ENCODE data around the gene CNIH1. TPM values are rescaled to one million over a fixed set of nuclear protein-coding genes. Genes with fewer than 3 reads are reported as not detected.

The CNIH1 gene
- total and polyA plus RNA-seq, 2 of the 13 experiments (the other 11 are each of a cell fraction or from before 2014, with no cell fraction given): 166 to 421 TPM

GRCh38 chr14:54481695-54482094 is 40.5 kb upstream of the CNIH1 start:
- no peaks in the 10 kb centered on the region for H3K9me3 ChIP-seq (ENCODE audit: low read length)
- no peaks in the 10 kb centered on the region for H3K27me3 ChIP-seq (ENCODE audit: control insufficient read depth in 1 of 2, insufficient read depth in 2 of 2, low read length in 2 of 2)
- H3K27ac ChIP-seq (ENCODE audit: extremely low read length, insufficient read depth, low read length): no peak overlapping the region
- no peak overlapping the region for H3K9ac ChIP-seq (ENCODE audit: insufficient read depth, low read depth, low read length)
- FAIRE-seq: no peak
- peaks cover 12% of the 10 kb centered on the region for H4K20me1 ChIP-seq (ENCODE audit: insufficient read depth, low read length)
- no peak overlapping the region for H3K4me2 ChIP-seq (ENCODE audit: low read depth, low read length)
- H2AFZ ChIP-seq (ENCODE audit: low read length): no peak overlapping the region
- intact Hi-C loops (cut with micrococcal nuclease; ENCODE audit: unreplicated experiment): no loop called here
- BruUV-seq (replicated peaks): no TSS peak
- peaks cover 46% of the 10 kb centered on the region for H3K4me1 ChIP-seq (ENCODE audit: insufficient read depth, low read length)
- no peak overlapping the region for H3K4me3 ChIP-seq (replicated peaks in 1 of 3; ENCODE audit: insufficient read depth in 1 of 3, low read depth in 2 of 3, low read length in 3 of 3)
- no peak for ATAC-seq
- in situ Hi-C loops (cut with HindIII; ENCODE audit: extremely low pct_ligation_motif_present, low pct_unique_long_range_greater_than_20kb): loop anchor here (10.0 kb wide), 1 partner anchor 117 kb away; no protein-coding TSS in a partner anchor
- H3K79me2 ChIP-seq (ENCODE audit: insufficient read depth, low read length): peaks cover 50% of the 10 kb centered on the region
- CTCF ChIA-PET (ENCODE audit: low intra/inter-chr PET ratio, low total read pairs): no interaction called here
- H3K36me3 ChIP-seq (replicated peaks in 1 of 2; ENCODE audit: control insufficient read depth in 1 of 2, insufficient read depth in 2 of 2, low read length in 2 of 2): peaks cover 3 to 34% of the 10 kb centered on the region in 2 experiments
- no peak for DNase-seq (ENCODE audit: low spot score)
- 97% methylated on average over 2 of the region's 2 CpGs for WGBS (ENCODE audit: low lambda C conversion rate)
- POLR2A ChIA-PET: no interaction called here
- no peak for TF ChIP-seq ZNF576 (CRISPR knock-in tag; IDR thresholded peaks at IDR 0.05)
- no peak for TF ChIP-seq NPAS2 (CRISPR knock-in tag; IDR thresholded peaks at IDR 0.05; ENCODE audit: borderline replicate concordance)
- no peak for TF ChIP-seq ZSCAN21 (CRISPR knock-in tag; IDR thresholded peaks at IDR 0.05; ENCODE audit: borderline replicate concordance)
- no peak for TF ChIP-seq NFAT5 (CRISPR knock-in tag; IDR thresholded peaks at IDR 0.05)
- TF ChIP-seq ERF (CRISPR knock-in tag; IDR thresholded peaks at IDR 0.05): no peak
- no peak for TF ChIP-seq ZNF724P (CRISPR knock-in tag; IDR thresholded peaks at IDR 0.05; ENCODE audit: borderline replicate concordance)
- TF ChIP-seq ATRX (CRISPR knock-in tag; IDR thresholded peaks at IDR 0.05; ENCODE audit: borderline replicate concordance): no peak
- TF ChIP-seq ZNF414 (CRISPR knock-in tag; IDR thresholded peaks at IDR 0.05): no peak
- TF ChIP-seq TFE3 (CRISPR knock-in tag; IDR thresholded peaks at IDR 0.05): no peak

Data from HepG2 (cell line).